D721Med (cell line): ENCODE data around the gene KRT14.
"Not testable (repeated sequence)": the region's sequence is repeated elsewhere in the genome, so short reads cannot be mapped to it uniquely, and the experiment has no call there.

ENCODE experiments used
- DNase-seq: peaks from one replicate; pipeline ENCODE4 v3.0.0; 2011; ENCODE audit warnings: low spot score; ENCODE audit not compliant: insufficient read length
- FAIRE-seq: peaks from 2 replicates; lab custom pipeline; 2011; peaks lifted over from hg19 to GRCh38; lab: Jason Lieb, UNC
- CTCF ChIP-seq: IDR thresholded peaks from 2 replicates; pipeline ENCODE4 v1.5.1; 2012; ENCODE audit warnings: mild to moderate bottlenecking, control low read depth; ENCODE audit not compliant: insufficient read depth; ENCODE audit errors: missing control alignments

Gene KRT14

GRCh38 chr17:41585301-41586056 lies 1.2 kb downstream of the KRT14 start:
- TF ChIP-seq CTCF = no peak
- DNase-seq = no peak
- no peak for FAIRE-seq

- not testable (repeated sequence) for FAIRE-seq, DNase-seq
Measured at GRCh38 chr17:41584331-41584927, 2.3 kb downstream of the KRT14 start.

GRCh38 chr17:41583137-41584127 lies 3.3 kb downstream of the KRT14 start:
- no peak for TF ChIP-seq CTCF
- FAIRE-seq (no peak), DNase-seq (no peak)

GRCh38 chr17:41582061-41582968 lies 4.4 kb downstream of the KRT14 start:
- FAIRE-seq, DNase-seq: not testable (repeated sequence)

GRCh38 chr17:41581366-41582060 lies 5.2 kb downstream of the KRT14 start:
- no peak for TF ChIP-seq CTCF
- FAIRE-seq (no peak), DNase-seq (no peak)

- no peak for DNase-seq
- TF ChIP-seq CTCF = no peak
- no peak for FAIRE-seq
Measured at GRCh38 chr17:41580687-41581365, 5.9 kb downstream of the KRT14 start.

GRCh38 chr17:41580244-41580575 lies 6.5 kb downstream of the KRT14 start:
- DNase-seq (no peak), FAIRE-seq (no peak)
- no peak for TF ChIP-seq CTCF
